H1 (cell line): ENCODE data around the gene AOPEP. TPM values are rescaled to one million over a fixed set of nuclear protein-coding genes. Genes with fewer than 3 reads are reported as not detected.

Source experiments
- ASH2L ChIP-seq: fragments of 200-600, 300-600 bp; sonication (generic); IDR thresholded peaks from one replicate; pipeline ENCODE4 v1.7.1; 2017; ENCODE audit warnings: low read length
- CHD7 ChIP-seq: fragments of 300-600 bp; sonication (generic); IDR thresholded peaks from 2 replicates; pipeline ENCODE4 v1.7.1; 2012; ENCODE audit warnings: low read length, moderate library complexity, mild to moderate bottlenecking, inconsistent platforms; ENCODE audit not compliant: insufficient replicate concordance
- EGR1 ChIP-seq: IDR thresholded peaks from 2 replicates; pipeline ENCODE4 v1.6.1; 2011; ENCODE audit warnings: low read depth, low read length, borderline replicate concordance
- KDM4A ChIP-seq: IDR thresholded peaks from one replicate; pipeline ENCODE4 v1.7.1; 2012; ENCODE audit warnings: low read depth, mild to moderate bottlenecking, moderate library complexity, low read length, inconsistent platforms; ENCODE audit not compliant: severe bottlenecking
- POU5F1 ChIP-seq: IDR thresholded peaks from 2 replicates; pipeline ENCODE4 v1.6.1; 2011; ENCODE audit warnings: low read depth, mild to moderate bottlenecking, low read length, moderate library complexity
- RAD21 ChIP-seq, 2 experiments: IDR thresholded peaks in 1 of 2; conservative IDR thresholded peaks in 1 of 2; 2 replicates each; pipeline ENCODE4 v1.6.1; 2011; ENCODE audit warnings: low read depth in 2 of 2, low read length in 2 of 2, improper control_type of control experiment in 1 of 2, inconsistent platforms in 1 of 2, mild to moderate bottlenecking in 1 of 2, moderate library complexity in 1 of 2
- RFX5 ChIP-seq: IDR thresholded peaks from 2 replicates; pipeline ENCODE4 v1.6.1; 2011; ENCODE audit warnings: low read depth, low read length, improper control_type of control experiment, borderline replicate concordance
- polyA plus RNA-seq, 7 experiments: library from polyadenylated mRNA; depleted of rRNA in 3 of 7; stranded (reverse) in 5 of 7; unstranded in 2 of 7; fragments of >200 nt in 5 of 7; fragments of 200-250 nt in 2 of 7; gene quantifications; 1 replicate in 5 of 7; 2 replicates in 1 of 7; 4 replicates in 1 of 7; pipeline versions ENCODE4 v1.2.1 to v1.2.3, GENCODE V29; 2011 to 2013; ENCODE audit warnings: missing spikeins in 2 of 7, mixed read lengths in 2 of 7
- total RNA-seq: library from RNA; stranded (reverse); fragmentation: NEBNext Ultra II Directional; extraction: Animal tissue kit (Norgen Biotek cat#: 25700); gene quantifications from 2 replicates; pipeline ENCODE4 v1.2.1, GENCODE V29; 2021

The AOPEP gene
- total and polyA plus RNA-seq, 2 of the 8 experiments (the other 6 are each of a cell fraction or from before 2014, with no cell fraction given) = 6.1 to 14.3 TPM

DNA sequence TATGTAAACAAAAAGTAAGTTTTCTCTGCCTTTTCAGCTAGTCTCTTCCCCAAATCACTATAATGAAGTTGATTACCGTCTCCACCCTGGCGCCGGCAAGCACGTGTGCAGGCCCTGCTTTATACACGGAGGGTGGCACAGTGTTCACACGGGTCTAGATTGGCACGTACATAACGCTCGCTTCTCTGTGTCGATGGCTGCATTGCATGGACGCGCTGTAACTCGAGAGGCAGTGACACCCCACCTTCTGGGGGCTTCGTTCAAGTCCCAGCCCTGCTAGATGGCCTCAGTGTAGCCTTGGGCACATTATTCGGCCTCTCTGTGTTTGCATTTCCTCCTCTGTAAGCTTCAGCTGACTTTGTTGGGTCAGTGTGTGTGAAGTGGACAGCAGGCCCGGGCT is 367.1 kb downstream of the AOPEP start (continued):
- TF ChIP-seq RAD21 (IDR thresholded peaks at IDR 0.05 in 1 of 2, conservative IDR thresholded peaks at IDR 0.05 in 1 of 2; ENCODE audit: low read depth in 2 of 2, low read length in 2 of 2) = no peak
- no peak for TF ChIP-seq ASH2L
- no peak for TF ChIP-seq KDM4A
- TF ChIP-seq CHD7 = no peak
- no peak for TF ChIP-seq RFX5
- no peak for TF ChIP-seq POU5F1
- TF ChIP-seq EGR1 = no peak
